IPS-20b (cell line): Measurements from ENCODE around the gene ASRGL1.
"Not testable (repeated sequence)": the region's sequence is repeated elsewhere in the genome, so short reads cannot be mapped to it uniquely, and the experiment has no call there.

Experiments
- H3K27ac ChIP-seq: one replicate; pipeline ENCODE4 v1.5.1; 2013; ENCODE audit warnings: low read length
- H3K27me3 ChIP-seq: 2 replicates; pipeline ENCODE4 v1.6.1; 2013; ENCODE audit warnings: mild to moderate bottlenecking, low read length, inconsistent platforms; ENCODE audit not compliant: insufficient read depth
- H3K36me3 ChIP-seq: 2 replicates; pipeline ENCODE4 v1.6.1; 2013; ENCODE audit warnings: low read depth, mild to moderate bottlenecking, inconsistent platforms, low read length, moderate library complexity; ENCODE audit not compliant: insufficient read depth
- H3K4me1 ChIP-seq: 2 replicates; pipeline ENCODE4 v1.6.1; 2013; ENCODE audit warnings: mild to moderate bottlenecking, control low read depth, inconsistent platforms, low read length, moderate library complexity; ENCODE audit not compliant: insufficient read depth
- H3K4me3 ChIP-seq: 2 replicates; pipeline ENCODE4 v1.5.1; 2013; ENCODE audit warnings: mild to moderate bottlenecking, low read length, inconsistent platforms
- H3K9ac ChIP-seq: 2 replicates; pipeline ENCODE4 v1.6.1; 2013; ENCODE audit warnings: low read depth, mild to moderate bottlenecking, inconsistent platforms, low read length, moderate library complexity
- H3K9me3 ChIP-seq: 2 replicates; pipeline ENCODE4 v1.6.1; 2013; ENCODE audit warnings: mild to moderate bottlenecking, low read depth, low read length, inconsistent platforms; ENCODE audit not compliant: insufficient read depth

ASRGL1 gene

DNA sequence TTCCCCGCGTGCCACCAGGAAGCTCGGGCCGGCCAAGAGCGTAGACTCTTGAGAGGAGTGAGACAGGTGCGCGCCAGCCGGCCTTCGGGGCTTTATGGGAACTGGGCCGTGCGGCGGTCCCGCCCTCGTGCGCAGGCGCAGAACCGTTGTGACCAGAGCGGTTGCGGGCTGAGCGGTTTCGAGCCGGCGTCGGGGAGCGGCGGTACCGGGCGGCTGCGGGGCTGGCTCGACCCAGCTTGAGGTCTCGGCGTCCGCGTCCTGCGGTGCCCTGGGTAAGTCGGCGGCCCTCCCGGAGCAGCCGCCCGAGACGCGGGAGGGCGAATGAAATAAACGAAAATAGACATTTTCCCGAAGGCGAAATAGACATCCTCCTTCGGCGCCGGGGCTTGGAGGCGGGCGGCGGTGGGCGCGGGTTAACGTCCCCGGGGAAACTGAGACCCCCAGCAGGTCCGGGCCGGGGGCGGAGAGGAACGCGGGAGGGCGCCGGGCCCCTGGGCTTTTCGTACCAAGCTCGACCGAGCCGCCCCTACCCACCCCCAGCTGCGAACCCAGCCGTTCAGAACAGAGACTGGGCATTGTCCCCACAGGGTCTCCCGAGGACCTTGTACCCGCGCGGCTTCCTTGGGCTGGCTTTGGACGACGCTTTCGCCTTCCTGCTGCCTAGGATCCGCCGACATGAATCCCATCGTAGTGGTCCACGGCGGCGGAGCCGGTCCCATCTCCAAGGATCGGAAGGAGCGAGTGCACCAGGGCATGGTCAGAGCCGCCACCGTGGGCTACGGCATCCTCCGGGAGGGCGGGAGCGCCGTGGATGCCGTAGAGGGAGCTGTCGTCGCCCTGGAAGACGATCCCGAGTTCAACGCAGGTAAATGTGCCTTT, at the start of gene ASRGL1:
Gene ASRGL1 (plus strand): TSS at position 146 of the 879 bp plus-strand sequence. CDS start 530 bp downstream, at position 676.
- H3K36me3 ChIP-seq, result peaks cover 17% of the 10 kb centered on the region
- no peaks in the 10 kb centered on the region for H3K9me3 ChIP-seq
- H3K9ac ChIP-seq, result peak within 1 kb of the TSS; percentile 80
- peaks cover 4% of the 10 kb centered on the region; the same call in 1 of the 2 replicates for H3K4me1 ChIP-seq
- no peak within 1 kb of the TSS for H3K27ac ChIP-seq
- peak within 1 kb of the TSS; percentile 89 for H3K4me3 ChIP-seq
- peaks cover 29% of the 10 kb centered on the region for H3K27me3 ChIP-seq

- Histone ChIP-seq H3K27me3 (no peaks in the 10 kb centered on the region), H3K4me1 (no peaks in the 10 kb centered on the region), H3K27ac (no peak overlapping the region), H3K4me3 (no peak overlapping the region), H3K9me3 (no peaks in the 10 kb centered on the region), H3K9ac (no peak overlapping the region), H3K36me3 (no peaks in the 10 kb centered on the region)
These were observed 41.7 kb upstream of the ASRGL1 start for GRCh38 chr11:62295504-62295903.

DNA sequence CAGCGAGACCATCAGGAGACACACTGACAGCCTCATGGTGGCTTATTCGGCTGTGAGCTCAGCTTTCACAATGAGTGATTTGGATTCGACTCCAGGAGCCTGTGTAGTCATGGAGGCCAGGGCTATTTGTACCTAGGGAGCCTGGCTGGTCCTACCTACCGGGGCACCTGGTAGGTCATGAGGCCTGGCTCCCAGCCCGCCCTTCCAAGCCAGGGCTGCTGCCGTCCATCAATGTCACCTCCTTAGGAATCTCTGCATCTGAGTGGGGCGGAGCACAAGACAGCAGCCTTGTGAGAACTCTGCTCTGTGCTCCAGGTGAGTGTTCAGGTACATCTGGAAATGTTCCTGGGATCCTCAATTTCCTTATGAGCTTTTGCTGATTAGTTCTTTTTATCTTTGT, 38.3 kb upstream of the ASRGL1 start, which contains the start of gene SCGB1D4:
Gene SCGB1D4 (minus strand): TSS at position 101 of the 400 bp plus-strand sequence. CDS start 65 bp downstream, at position 36.
- Histone ChIP-seq H3K27me3 (no peaks in the 10 kb centered on the region), H3K4me1 (no peaks in the 10 kb centered on the region), H3K27ac (no peak within 1 kb of the TSS), H3K9me3 (no peaks in the 10 kb centered on the region), H3K9ac (no peak within 1 kb of the TSS), H3K36me3 (no peaks in the 10 kb centered on the region), H3K4me3 (no peak within 1 kb of the TSS)

GRCh38 chr11:62306227-62306626, 31.0 kb upstream of the ASRGL1 start:
- Histone ChIP-seq H3K4me1 (no peaks in the 10 kb centered on the region), H3K27ac (no peak overlapping the region), H3K4me3 (no peak overlapping the region), H3K9ac (no peak overlapping the region), H3K27me3 (no peaks in the 10 kb centered on the region), H3K9me3 (peaks cover 6% of the 10 kb centered on the region; the same call in 1 of the 2 replicates), H3K36me3 (no peaks in the 10 kb centered on the region)

- Histone ChIP-seq H3K27me3 (no peaks in the 10 kb centered on the region), H3K9ac (no peak overlapping the region), H3K4me1 (no peaks in the 10 kb centered on the region), H3K36me3 (no peaks in the 10 kb centered on the region), H3K27ac (no peak overlapping the region), H3K9me3 (peaks cover 6% of the 10 kb centered on the region; the same call in 1 of the 2 replicates), H3K4me3 (no peak overlapping the region)
These were observed 29.3 kb upstream of the ASRGL1 start for GRCh38 chr11:62307950-62308349.

GRCh38 chr11:62309991-62310390, 27.3 kb upstream of the ASRGL1 start:
- Histone ChIP-seq H3K9ac (no peak overlapping the region), H3K4me1 (no peaks in the 10 kb centered on the region), H3K4me3 (no peak overlapping the region), H3K9me3 (peaks cover 6% of the 10 kb centered on the region; the same call in 1 of the 2 replicates), H3K27me3 (no peaks in the 10 kb centered on the region), H3K27ac (no peak overlapping the region), H3K36me3 (no peaks in the 10 kb centered on the region)

DNA sequence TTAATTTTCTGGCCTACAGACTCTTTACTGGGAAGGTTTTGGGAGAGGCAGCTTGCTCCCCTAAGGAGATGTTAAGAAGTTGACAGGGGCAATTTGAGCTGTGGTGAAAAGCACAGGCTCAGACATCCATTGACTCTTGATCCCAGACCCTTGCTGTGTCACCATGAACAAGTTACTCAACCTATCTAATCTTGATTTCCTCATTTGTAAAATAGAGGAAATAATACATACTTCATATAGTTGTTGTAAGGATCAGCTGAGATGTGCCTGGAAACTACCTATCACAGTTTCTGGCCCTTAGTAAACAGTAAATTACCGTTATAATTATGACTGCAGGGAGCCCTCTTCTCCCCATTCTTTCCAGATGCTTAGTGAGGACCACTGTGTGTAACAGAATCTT, 21.8 kb upstream of the ASRGL1 start:
- Histone ChIP-seq H3K27me3 (no peaks in the 10 kb centered on the region), H3K9me3 (no peaks in the 10 kb centered on the region), H3K36me3 (no peaks in the 10 kb centered on the region), H3K9ac (no peak overlapping the region), H3K4me1 (no peaks in the 10 kb centered on the region), H3K27ac (no peak overlapping the region), H3K4me3 (no peak overlapping the region)

- no peaks in the 10 kb centered on the region for H3K9me3 ChIP-seq
- H3K36me3 ChIP-seq, result no peaks in the 10 kb centered on the region
- no peak overlapping the region for H3K27ac ChIP-seq
- peaks cover 4% of the 10 kb centered on the region; the same call in 1 of the 2 replicates for H3K4me1 ChIP-seq
- H3K4me3 ChIP-seq, result no peak overlapping the region
- no peak overlapping the region for H3K9ac ChIP-seq
- no peaks in the 10 kb centered on the region for H3K27me3 ChIP-seq
These were observed 14.7 kb upstream of the ASRGL1 start for GRCh38 chr11:62322524-62322923.

DNA sequence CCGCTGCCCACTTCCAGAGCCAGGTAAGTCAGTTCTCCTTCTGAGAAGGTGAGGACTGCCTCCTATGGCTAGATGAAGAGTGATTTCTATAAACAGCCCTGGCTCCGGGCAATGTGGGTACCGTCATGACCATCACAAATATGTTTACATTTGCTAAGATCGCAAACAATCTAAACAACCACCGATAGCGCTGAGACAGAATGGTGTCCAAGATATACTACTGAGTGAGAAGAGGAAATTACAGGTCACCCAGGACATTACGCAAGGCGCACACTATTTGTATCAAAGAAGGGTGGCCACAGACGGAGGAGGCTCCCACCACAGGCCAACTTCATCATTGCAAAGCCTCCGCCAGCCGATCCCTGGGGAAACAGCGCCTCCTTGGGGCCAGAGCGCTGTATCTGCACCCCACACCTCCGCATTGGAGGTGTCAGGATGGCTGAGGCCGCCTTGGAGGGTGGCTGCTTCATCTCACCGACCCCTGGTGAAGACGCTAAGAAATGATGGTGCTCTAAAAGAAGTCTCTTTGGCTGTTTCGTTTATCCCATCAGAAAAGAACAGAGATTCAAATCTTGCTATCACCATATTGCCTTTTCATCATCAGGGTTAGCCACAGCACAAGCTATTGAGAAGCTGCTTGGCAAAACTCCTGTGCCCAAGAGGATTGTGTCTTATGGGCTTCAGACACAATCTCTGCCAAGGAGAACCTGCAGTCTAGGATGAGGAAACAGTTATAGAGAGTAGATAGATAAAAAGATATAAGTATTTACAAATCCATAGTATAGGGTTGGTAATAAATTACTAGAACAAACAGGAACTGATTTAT, 12.3 kb upstream of the ASRGL1 start:
- Histone ChIP-seq H3K27ac (no peak overlapping the region), H3K27me3 (no peaks in the 10 kb centered on the region), H3K36me3 (no peaks in the 10 kb centered on the region), H3K9me3 (no peaks in the 10 kb centered on the region), H3K4me1 (peaks cover 4% of the 10 kb centered on the region; the same call in 1 of the 2 replicates), H3K9ac (no peak overlapping the region), H3K4me3 (no peak overlapping the region)

DNA sequence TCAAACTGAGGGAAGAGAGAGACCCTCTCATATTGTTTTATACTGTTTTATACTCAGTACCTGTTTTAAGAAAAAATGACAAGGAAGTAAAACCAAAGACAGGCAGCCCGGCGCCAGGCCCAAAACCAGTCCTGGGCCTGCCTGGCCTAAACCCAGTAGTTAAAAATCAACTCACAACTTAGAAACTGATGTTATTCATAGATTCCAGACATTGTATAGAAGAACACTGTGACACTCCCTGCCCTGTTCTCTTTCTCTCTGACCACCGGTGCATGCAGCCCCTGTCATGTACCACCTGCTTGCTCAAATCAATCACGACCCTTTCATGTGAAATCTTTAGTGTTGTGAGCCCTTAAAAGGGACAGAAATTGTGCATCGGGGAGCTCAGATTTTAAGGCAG, 11.5 kb upstream of the ASRGL1 start:
- H3K36me3 ChIP-seq, H3K4me3 ChIP-seq, H3K27me3 ChIP-seq, H3K9me3 ChIP-seq, H3K9ac ChIP-seq, H3K27ac ChIP-seq, H3K4me1 ChIP-seq: not testable (repeated sequence)

- H3K9ac ChIP-seq, result not testable (repeated sequence)
These were observed 10.5 kb upstream of the ASRGL1 start for GRCh38 chr11:62326719-62327118.

More at GRCh38 chr11:62326719-62327118, 10.5 kb upstream of the ASRGL1 start:
- H3K4me1 ChIP-seq, H3K4me3 ChIP-seq, H3K27me3 ChIP-seq, H3K27ac ChIP-seq, H3K36me3 ChIP-seq, H3K9me3 ChIP-seq: not testable (repeated sequence)
